ENCODE data around the gene CAP1.

CAP1 gene

DNA sequence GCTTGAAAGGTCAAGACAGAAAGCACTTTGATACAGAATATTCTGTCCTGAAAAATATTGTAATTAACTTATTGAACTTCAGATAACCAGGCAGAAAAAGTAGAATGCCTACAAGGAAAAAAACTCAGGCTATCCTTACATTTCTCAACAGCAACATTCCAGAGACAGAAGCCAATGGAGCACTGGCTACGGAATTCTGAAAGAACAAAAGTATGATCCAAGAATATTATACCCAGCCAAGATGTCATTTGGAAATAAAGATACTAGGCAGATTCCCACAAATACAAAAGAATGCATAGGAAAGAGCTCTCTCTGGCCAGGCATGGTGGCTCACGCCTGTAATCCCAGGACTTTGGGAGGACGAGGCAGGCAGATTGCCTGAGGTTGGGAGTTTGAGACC lies 62.4 kb downstream of the CAP1 start:
- no peak for DNase-seq

DNA sequence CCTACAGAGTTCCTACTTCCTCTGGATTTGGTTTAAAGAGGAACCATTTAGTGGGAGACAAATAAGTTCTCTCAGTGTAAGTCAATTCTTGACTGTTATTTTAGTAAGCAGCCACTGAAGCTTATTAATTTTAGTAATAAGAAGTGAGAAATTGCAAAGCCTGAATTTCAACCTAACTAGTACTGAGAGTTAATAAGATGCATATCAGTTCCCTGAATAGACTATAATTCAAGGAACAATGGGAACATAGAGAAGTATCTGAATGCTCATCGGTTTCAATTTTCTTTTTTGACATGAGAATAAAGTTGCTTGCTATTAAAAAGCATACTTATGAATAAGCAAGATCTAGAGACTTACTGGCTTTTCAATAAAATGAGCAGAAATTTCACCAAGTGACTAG lies 64.5 kb downstream of the CAP1 start:
- DNase-seq, result no peak

DNA sequence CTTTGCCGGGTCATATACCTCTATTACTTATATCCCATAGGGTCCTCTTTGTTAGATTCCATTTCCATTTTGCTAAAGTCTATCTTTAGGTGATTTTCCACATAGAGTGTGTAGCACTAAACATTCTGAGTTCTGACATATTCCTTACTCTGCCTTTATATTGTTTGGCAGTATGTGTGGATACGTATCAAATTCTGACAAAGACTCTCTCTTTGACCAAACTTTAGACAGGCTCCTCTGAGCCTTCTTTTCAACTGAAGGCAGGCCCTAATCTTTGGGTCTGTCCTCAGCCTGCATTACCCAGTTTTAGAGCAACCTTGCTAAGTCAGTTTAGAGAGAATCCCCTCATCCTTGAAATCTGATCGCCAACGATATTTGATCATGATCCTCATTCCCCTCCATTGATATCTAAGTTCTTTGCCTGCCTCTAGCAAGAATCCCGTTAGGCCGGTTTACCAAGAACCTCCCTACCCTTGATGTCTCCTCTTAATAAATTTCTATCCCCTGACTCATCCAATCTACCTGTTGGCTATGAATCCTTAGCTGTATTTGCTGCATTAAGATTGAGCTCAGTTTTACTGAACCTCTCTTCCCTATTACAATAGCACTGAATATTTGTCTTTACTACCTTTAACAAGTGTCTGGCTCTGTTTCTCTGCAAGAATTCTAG lies 66.9 kb downstream of the CAP1 start:
- DNase-seq, result no peak

DNA sequence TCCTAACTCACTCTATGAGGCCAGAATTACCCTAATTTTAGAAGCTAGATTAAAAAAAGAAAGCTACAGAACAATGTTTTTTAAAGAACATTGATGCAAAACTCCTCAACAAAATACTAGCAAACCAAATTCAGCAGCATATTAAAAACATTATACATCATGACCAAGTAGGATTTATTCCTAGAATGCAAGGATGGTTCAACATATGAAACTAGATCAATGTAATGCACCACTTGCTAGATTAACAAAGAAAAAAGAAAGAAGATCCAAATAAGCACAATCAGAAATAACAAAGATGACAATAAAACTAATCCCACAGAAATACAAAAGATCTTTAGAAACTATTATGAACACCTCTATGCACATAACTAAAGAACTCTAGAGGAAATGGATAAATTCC lies 69.9 kb downstream of the CAP1 start:
- no peak for DNase-seq

DNA sequence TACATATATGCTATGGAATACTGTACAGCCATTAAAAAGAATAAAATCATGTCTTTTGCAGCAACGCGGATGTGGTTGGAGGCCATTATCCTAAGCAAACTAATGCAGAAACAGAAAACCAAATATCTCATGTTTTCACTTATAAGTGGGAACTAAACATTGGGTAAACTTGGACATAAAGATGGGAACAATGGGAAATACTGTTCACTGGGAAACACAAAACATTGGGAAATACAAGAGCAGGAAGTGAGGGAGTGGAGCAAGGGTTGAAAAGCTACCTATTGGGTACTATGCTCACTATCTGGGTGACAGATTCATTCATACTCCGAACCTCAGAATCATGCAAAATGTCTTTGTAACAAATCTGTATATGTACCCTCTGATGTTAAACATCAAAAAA lies 73.9 kb downstream of the CAP1 start:
- DNase-seq, result no peak

DNA sequence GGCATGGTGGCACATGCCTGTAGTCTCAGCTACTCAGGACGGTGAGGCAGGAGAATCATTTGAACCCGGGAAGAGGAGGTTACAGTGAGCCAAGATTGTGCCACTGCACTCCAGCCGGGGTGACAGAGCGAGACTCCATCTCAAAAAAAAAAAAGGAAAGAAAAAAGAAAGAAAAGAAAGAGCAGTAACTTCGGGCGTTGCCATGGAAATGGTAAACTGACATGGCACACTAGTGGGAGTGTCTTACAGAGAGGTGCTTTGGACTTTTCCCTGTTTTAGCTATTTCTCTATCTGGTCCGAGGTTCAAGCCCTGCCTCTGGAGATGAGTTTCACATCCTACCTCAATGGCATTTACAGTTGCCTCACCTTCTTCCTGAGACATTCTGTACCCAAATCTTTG lies 79.6 kb downstream of the CAP1 start:
- no peak for DNase-seq

Data from T1000 (cell line).